AG04450 (cell line): ENCODE measurements around the gene ROBO1. TPM values are rescaled to one million over a fixed set of nuclear protein-coding genes. Genes with fewer than 3 reads are reported as not detected.

Source experiments
- CTCF ChIA-PET: fragments of 300-600, 350-600 bp; formaldehyde crosslinking; extraction: SDS; loops from one replicate; lab custom pipeline; 2022; ENCODE audit warnings: antibody characterized with exemption, inconsistent platforms; lab: Charles Lee
- POLR2A ChIA-PET: fragments of 350-600 bp; formaldehyde crosslinking; extraction: SDS; loops from one replicate; lab custom pipeline; 2021; ENCODE audit warnings: antibody characterized with exemption, inconsistent platforms; lab: Yijun Ruan, JAX
- DNase-seq: peaks from one replicate; pipeline ENCODE4 v3.0.0-alpha.2; 2011; ENCODE audit warnings: low read depth, low spot score
- H3K27ac ChIP-seq: one replicate; pipeline ENCODE4 v1.5.1; 2012; ENCODE audit warnings: low read depth, low read length, control low read depth
- H3K27me3 ChIP-seq: one replicate; pipeline ENCODE4 v1.6.0; 2012; ENCODE audit warnings: low read length; ENCODE audit not compliant: control insufficient read depth, insufficient read depth
- H3K4me3 ChIP-seq: 2 replicates; pipeline ENCODE4 v1.5.1; 2011; ENCODE audit warnings: mild to moderate bottlenecking, low read depth, low read length, control low read depth
- H3K9me3 ChIP-seq: 2 replicates; pipeline ENCODE4 v1.5.1; 2012; ENCODE audit warnings: low read length; ENCODE audit not compliant: control insufficient read depth, insufficient read depth
- CTCF ChIP-seq: IDR thresholded peaks from 2 replicates; pipeline ENCODE4 v1.5.1; 2011; ENCODE audit warnings: low read depth, low read length, control low read depth, inconsistent platforms
- polyA plus RNA-seq: library from polyadenylated mRNA; depleted of rRNA; stranded (reverse); fragments of >200 nt; gene quantifications from 2 replicates; pipeline ENCODE4 v1.2.3, GENCODE V29; 2011

ROBO1 gene
- polyA plus RNA-seq, 1 experiment = 66.0 TPM

- no peak for TF ChIP-seq CTCF
- DNase-seq = no peak
- CTCF ChIA-PET = no interaction called here
- H3K4me3 ChIP-seq = no peak overlapping the region
- H3K27me3 ChIP-seq = no peaks in the 10 kb centered on the region
- POLR2A ChIA-PET = no interaction called here
- no peaks in the 10 kb centered on the region for H3K9me3 ChIP-seq
- H3K27ac ChIP-seq = no peak overlapping the region
These were observed 768.7 kb downstream of the ROBO1 start for GRCh38 chr3:78999139-78999538.

- no peak for DNase-seq
- TF ChIP-seq CTCF = no peak
- H3K4me3 ChIP-seq = no peak overlapping the region
- H3K9me3 ChIP-seq = no peaks in the 10 kb centered on the region
- no peaks in the 10 kb centered on the region for H3K27me3 ChIP-seq
- CTCF ChIA-PET = no interaction called here
- H3K27ac ChIP-seq = no peak overlapping the region
- POLR2A ChIA-PET = no interaction called here
These were observed 772.7 kb downstream of the ROBO1 start for GRCh38 chr3:78995087-78995486.

- no peak overlapping the region for H3K27ac ChIP-seq
- no peak for TF ChIP-seq CTCF
- no peak overlapping the region for H3K4me3 ChIP-seq
- H3K27me3 ChIP-seq = no peaks in the 10 kb centered on the region
- CTCF ChIA-PET = no interaction called here
- DNase-seq = no peak
- POLR2A ChIA-PET = no interaction called here
- H3K9me3 ChIP-seq = no peaks in the 10 kb centered on the region
These were observed 773.4 kb downstream of the ROBO1 start for GRCh38 chr3:78994174-78995027.

- Histone ChIP-seq H3K27me3 (no peaks in the 10 kb centered on the region), H3K4me3 (no peak overlapping the region), H3K27ac (no peak overlapping the region), H3K9me3 (no peaks in the 10 kb centered on the region)
- ChIA-PET CTCF (no interaction called here), POLR2A (no interaction called here)
- DNase-seq = no peak
- TF ChIP-seq CTCF = no peak
These were observed 774.4 kb downstream of the ROBO1 start for GRCh38 chr3:78993375-78993774.

- Histone ChIP-seq H3K27ac (no peak overlapping the region), H3K9me3 (no peaks in the 10 kb centered on the region), H3K4me3 (no peak overlapping the region), H3K27me3 (no peaks in the 10 kb centered on the region)
- DNase-seq = no peak
- ChIA-PET CTCF (no interaction called here), POLR2A (no interaction called here)
- no peak for TF ChIP-seq CTCF
These were observed 775.0 kb downstream of the ROBO1 start for GRCh38 chr3:78992830-78993229.
